Heart right ventricle (tissue), 16 donors: Measurements from ENCODE around the gene RAB6B. TPM values are rescaled to one million over a fixed set of nuclear protein-coding genes. Genes with fewer than 3 reads are reported as not detected.
A peak's percentile ranks its signal among the peaks of the same experiment; 100 is the strongest.

Source experiments
- ATAC-seq, 8 donors: fragments of 200-7000 bp; cut with Tn5 transposase; one replicate each; pipeline ENCODE4 v1.9.1; 2020; ENCODE audit warnings: mild to moderate bottlenecking in 8 of 8, moderate library complexity in 8 of 8, moderate number of reproducible peaks in 1 of 8
- DNase-seq, 2 donors: peaks; one replicate each; pipeline ENCODE4 v3.0.0-alpha.2; 2020
- H3K27ac ChIP-seq, 10 donors: fragments of 200-600 bp; sonication (generic) in 2 of 10; one replicate each; pipeline versions ENCODE4 v1.5.0 to v1.8.0; 2020 to 2022; ENCODE audit warnings: mild to moderate bottlenecking in 3 of 10
- H3K27me3 ChIP-seq, 7 donors: fragments of 200-600 bp; one replicate each; pipeline ENCODE4 v1.8.0; 2021 to 2022; ENCODE audit warnings: mild to moderate bottlenecking in 2 of 7
- H3K36me3 ChIP-seq, 9 donors: fragments of 200-600 bp; sonication (generic) in 1 of 9; one replicate each; pipeline versions ENCODE4 v1.5.0 to v1.8.0; 2020 to 2022; ENCODE audit warnings: mild to moderate bottlenecking in 2 of 9
- H3K4me1 ChIP-seq, 9 donors: fragments of 200-600 bp; sonication (generic) in 1 of 9; one replicate each; pipeline versions ENCODE4 v1.5.0 to v1.8.0; 2020 to 2022; ENCODE audit warnings: mild to moderate bottlenecking in 4 of 9
- H3K4me3 ChIP-seq, 10 donors: fragments of 200-600 bp; sonication (generic) in 2 of 10; one replicate each; pipeline versions ENCODE4 v1.5.0 to v1.8.0; 2020 to 2022; ENCODE audit warnings: mild to moderate bottlenecking in 7 of 10, moderate library complexity in 2 of 10
- H3K9me3 ChIP-seq, 11 donors: fragments of 200-600 bp in 10 of 11; sonication (generic) in 2 of 11; one replicate each; pipeline versions ENCODE4 v1.5.0 to v1.8.0; 2013 to 2022; ENCODE audit warnings: mild to moderate bottlenecking in 2 of 11, control low read depth in 1 of 11, moderate library complexity in 1 of 11
- WGBS, 2 donors: extraction: QIAGEN DNeasy Blood & Tissue Kit; methylation state at CpG; one replicate each; pipeline ENCODE4 v1.1.7; 2013; ENCODE audit warnings: inconsistent platforms in 1 of 2; 5-methylcytosine and 5-hydroxymethylcytosine counted together
- intact Hi-C, 10 donors: fragments of 100-400 bp; cut with DNase I; formaldehyde crosslinking; loops; one replicate each; pipeline versions ENCODE4 v1.11.1 to v1.14.2; 2022
- polyA plus RNA-seq, 2 donors: library from polyadenylated mRNA; stranded (reverse); fragments of 200-250 nt; gene quantifications; one replicate each; pipeline ENCODE4 v1.2.3, GENCODE V29; 2013
- total RNA-seq, 10 donors: library from RNA; stranded (reverse); fragmentation: NEBNext Ultra II Directional in 3 of 10; extraction: Animal tissue kit (Norgen Biotek cat#: 25700) in 3 of 10; gene quantifications; one replicate each; pipeline versions ENCODE4 v1.2.1 to v1.2.4, GENCODE V29; 2021 to 2023
- TF ChIP-seq, protein P1 (sequence below), 9 donors: fragments of 200-600 bp; sonication (generic) in 2 of 9; IDR thresholded peaks; one replicate each; pipeline versions ENCODE4 v1.5.0 to v1.8.0; 2021 to 2022; ENCODE audit warnings: antibody characterized with exemption in 9 of 9, mild to moderate bottlenecking in 5 of 9, moderate library complexity in 1 of 9
- donor health status: Arrhythmogenic right ventricular cardiomyopathy.
- donor health status: ischemic (EF 13 %, LVEDD 7.1; RV severe dilation, severe dysfunction).
- donor health status: healthy with polysubstance abuse.
- donor health status: DM: no; HTN: yes; CAD: no.
- donor health status: DM: no; HTN: no; CAD: no.
- donor health status: ischemic (EF 25% LVEDD 6.9; RV normal size, moderate dysfunction).
- donor health status: ischemic (EF 25% LVEDD 5.7; RV mildly dilated, moderate dysfunction).
- donor health status: healthy.
- donor health status: DM: yes; HTN: yes; CAD: no.
- donor health status: Ischemic cardiomyopathy.
- donor health status: ischemic (EF 35%, LVEDD 5.7; RV mildly dilated, moderate dysfunction).
- donor health status: nonischemic (EF 11% LVEDD 7.7; RV severe dilation, severe dysfunction).
- donor health status: DM: yes; HTN: yes; CAD: no.
- donor health status: PGD.
- donor health status: ischemic (EF 29% LVEDD 5.4; RV normal size, mild dysfunction).
- donor health status: nonischemic (EF 23%, LVEDD 6.1; RV moderate dilation, normal function).

RAB6B gene
- total and polyA plus RNA-seq, 12 donors, result 7.0 to 73.8 (median 44.2) TPM

GRCh38 chr3:133825969-133826727 lies 69.5 kb downstream of the RAB6B start:
- Histone ChIP-seq H3K36me3 (peaks cover 0 to 57% (median under 1%) of the 10 kb centered on the region in 9 donors), H3K9me3 (no peaks in the 10 kb centered on the region), H3K4me1 (peaks cover 0 to 34% (median 14%) of the 10 kb centered on the region in 9 donors), H3K27me3 (no peaks in the 10 kb centered on the region), H3K4me3 (no peak overlapping the region), H3K27ac (no peak overlapping the region)
- intact Hi-C loops, result loop anchor here in 3 of 10 donors (5.0 to 10.0 kb wide), 2 partner anchors 71 to 409 kb away; partner anchors contain the start of gene RAB6B (in 2 of the 3)
- 89 to 91% methylated on average over 12 of the region's 12 CpGs for WGBS, 2 donors
- ATAC-seq (no peak), DNase-seq (no peak)
- TF ChIP-seq, protein P1, sequence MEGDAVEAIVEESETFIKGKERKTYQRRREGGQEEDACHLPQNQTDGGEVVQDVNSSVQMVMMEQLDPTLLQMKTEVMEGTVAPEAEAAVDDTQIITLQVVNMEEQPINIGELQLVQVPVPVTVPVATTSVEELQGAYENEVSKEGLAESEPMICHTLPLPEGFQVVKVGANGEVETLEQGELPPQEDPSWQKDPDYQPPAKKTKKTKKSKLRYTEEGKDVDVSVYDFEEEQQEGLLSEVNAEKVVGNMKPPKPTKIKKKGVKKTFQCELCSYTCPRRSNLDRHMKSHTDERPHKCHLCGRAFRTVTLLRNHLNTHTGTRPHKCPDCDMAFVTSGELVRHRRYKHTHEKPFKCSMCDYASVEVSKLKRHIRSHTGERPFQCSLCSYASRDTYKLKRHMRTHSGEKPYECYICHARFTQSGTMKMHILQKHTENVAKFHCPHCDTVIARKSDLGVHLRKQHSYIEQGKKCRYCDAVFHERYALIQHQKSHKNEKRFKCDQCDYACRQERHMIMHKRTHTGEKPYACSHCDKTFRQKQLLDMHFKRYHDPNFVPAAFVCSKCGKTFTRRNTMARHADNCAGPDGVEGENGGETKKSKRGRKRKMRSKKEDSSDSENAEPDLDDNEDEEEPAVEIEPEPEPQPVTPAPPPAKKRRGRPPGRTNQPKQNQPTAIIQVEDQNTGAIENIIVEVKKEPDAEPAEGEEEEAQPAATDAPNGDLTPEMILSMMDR (IDR thresholded peaks at IDR 0.05), result no peak

GRCh38 chr3:133824961-133825485 lies 70.7 kb downstream of the RAB6B start:
- Histone ChIP-seq H3K9me3 (no peaks in the 10 kb centered on the region), H3K36me3 (peaks cover 0 to 68% (median 12%) of the 10 kb centered on the region in 9 donors), H3K27me3 (no peaks in the 10 kb centered on the region), H3K4me3 (no peak overlapping the region), H3K4me1 (peaks cover 0 to 29% (median 9%) of the 10 kb centered on the region in 9 donors), H3K27ac (no peak overlapping the region)
- ATAC-seq (no peak), DNase-seq (no peak)
- 88 to 90% methylated on average over 8 of the region's 8 CpGs for WGBS, 2 donors
- intact Hi-C loops, result loop anchor here in 6 of 10 donors (5.0 to 10.0 kb wide), 4 partner anchors 67 to 1098 kb away; partner anchors contain the start of gene RAB6B (in 4 of the 6)
- TF ChIP-seq, protein P1 (IDR thresholded peaks at IDR 0.05), result no peak

- no peaks in the 10 kb centered on the region for H3K27me3 ChIP-seq
- WGBS, 2 donors, result 79 to 83% methylated on average over 8 of the region's 8 CpGs
- H3K27ac ChIP-seq, result peak overlapping the region in 1 of 10 donors; percentile 58
- DNase-seq (peak in 1 of 2 donors; percentile 87), ATAC-seq (peak in 7 of 8 donors; percentile 35 to 83 (median 65))
- TF ChIP-seq, protein P1 (IDR thresholded peaks at IDR 0.05), result peak in 5 of 9 donors; percentile 28 to 62 (median 43)
- H3K36me3 ChIP-seq, result peaks cover 0 to 91% (median 26%) of the 10 kb centered on the region in 9 donors
- H3K4me1 ChIP-seq, result peaks cover 0 to 17% (median 5%) of the 10 kb centered on the region in 9 donors
- no peak overlapping the region for H3K4me3 ChIP-seq
- intact Hi-C loops, result loop anchor here in 6 of 10 donors (2.0 to 10.0 kb wide), 5 partner anchors 70 to 1095 kb away; partner anchors contain the start of gene RAB6B (in 2 of the 6)
- no peaks in the 10 kb centered on the region for H3K9me3 ChIP-seq
Observed at GRCh38 chr3:133821767-133822638, 73.7 kb downstream of the RAB6B start.
